Kidney epithelial cell (primary cell): Measurements from ENCODE around the gene BRI3. TPM values are rescaled to one million over a fixed set of nuclear protein-coding genes. Genes with fewer than 3 reads are reported as not detected.

Source experiments
- DNase-seq: peaks from one replicate; pipeline ENCODE4 v3.0.0-alpha.2; 2010; ENCODE audit warnings: low read depth
- H3K27me3 ChIP-seq: 2 replicates; pipeline ENCODE4 v1.6.0; 2011; ENCODE audit warnings: low read length; ENCODE audit not compliant: control insufficient read depth, insufficient read depth
- H3K36me3 ChIP-seq: 2 replicates; pipeline ENCODE4 v1.5.1; 2011; ENCODE audit warnings: low read length; ENCODE audit not compliant: control insufficient read depth, insufficient read depth
- H3K4me3 ChIP-seq: 2 replicates; pipeline ENCODE4 v1.5.1; 2011; ENCODE audit warnings: low read depth, mild to moderate bottlenecking, control low read depth, low read length
- CTCF ChIP-seq: IDR thresholded peaks from 2 replicates; pipeline ENCODE4 v1.5.1; 2011; ENCODE audit warnings: mild to moderate bottlenecking, moderate library complexity, low read length, control low read depth, inconsistent platforms; ENCODE audit not compliant: insufficient read depth, poor library complexity, severe bottlenecking
- total RNA-seq: library from RNA; depleted of rRNA; stranded (reverse); fragments of >200 nt; gene quantifications from 2 replicates; pipeline ENCODE4 v1.2.3, GENCODE V29; 2015

The BRI3 gene
- total RNA-seq, 1 donor from 2014 or later: 127 TPM

- DNase-seq: no peak
- H3K27me3 ChIP-seq: no peaks in the 10 kb centered on the region
- H3K4me3 ChIP-seq: no peak overlapping the region
- no peaks in the 10 kb centered on the region for H3K36me3 ChIP-seq
- no peak for TF ChIP-seq CTCF
Measured at GRCh38 chr7:98250789-98251188, 30.7 kb upstream of the BRI3 start.

GRCh38 chr7:98251231-98251600 lies 30.3 kb upstream of the BRI3 start:
- H3K27me3 ChIP-seq: no peaks in the 10 kb centered on the region
- no peak for DNase-seq
- TF ChIP-seq CTCF: no peak
- H3K36me3 ChIP-seq: no peaks in the 10 kb centered on the region
- peak overlapping the region; percentile 98 for H3K4me3 ChIP-seq

GRCh38 chr7:98251601-98252424 lies 29.7 kb upstream of the BRI3 start, which contains the start of gene TECPR1:
TSS of gene TECPR1 (minus strand) at chr7:98252232. CDS start at chr7:98246146, 6,086 bp downstream.
- TF ChIP-seq CTCF: no peak

GRCh38 chr7:98252425-98253054 lies 28.9 kb upstream of the BRI3 start:
- Histone ChIP-seq H3K4me3 (peak overlapping the region; percentile 98), H3K27me3 (no peaks in the 10 kb centered on the region), H3K36me3 (no peaks in the 10 kb centered on the region)
- TF ChIP-seq CTCF: no peak
- DNase-seq: no peak

More at GRCh38 chr7:98251601-98252424, 29.7 kb upstream of the BRI3 start, which contains the start of gene TECPR1:
- DNase-seq: peak; percentile 61
- Histone ChIP-seq H3K27me3 (no peaks in the 10 kb centered on the region), H3K4me3 (peak within 1 kb of the TSS; percentile 98), H3K36me3 (no peaks in the 10 kb centered on the region)

- no peak for DNase-seq
- TF ChIP-seq CTCF: no peak
- H3K4me3 ChIP-seq: no peak overlapping the region
- H3K27me3 ChIP-seq: no peaks in the 10 kb centered on the region
- no peaks in the 10 kb centered on the region for H3K36me3 ChIP-seq
Measured at GRCh38 chr7:98254516-98254915, 27.0 kb upstream of the BRI3 start.
